HPDE6-E6E7 (cell line): ENCODE data around the gene BCO1.
"Not testable (repeated sequence)": the region's sequence is repeated elsewhere in the genome, so short reads cannot be mapped to it uniquely, and the experiment has no call there.

Experiments
- DNase-seq: peaks from one replicate; pipeline ENCODE4 v3.0.0; 2011; ENCODE audit warnings: missing footprints; ENCODE audit errors: extremely low spot score

Gene BCO1

GRCh38 chr16:81238296-81239011 lies at the start of gene BCO1:
BCO1 (plus strand) TSS chr16:81238689; CDS start chr16:81238909, 220 bp downstream.
- DNase-seq, result peak; percentile 79

- DNase-seq, result no peak
These were observed 49.3 kb upstream of the BCO1 start for GRCh38 chr16:81189100-81189664.

GRCh38 chr16:81190667-81191066 lies 47.8 kb upstream of the BCO1 start:
- no peak for DNase-seq

DNA sequence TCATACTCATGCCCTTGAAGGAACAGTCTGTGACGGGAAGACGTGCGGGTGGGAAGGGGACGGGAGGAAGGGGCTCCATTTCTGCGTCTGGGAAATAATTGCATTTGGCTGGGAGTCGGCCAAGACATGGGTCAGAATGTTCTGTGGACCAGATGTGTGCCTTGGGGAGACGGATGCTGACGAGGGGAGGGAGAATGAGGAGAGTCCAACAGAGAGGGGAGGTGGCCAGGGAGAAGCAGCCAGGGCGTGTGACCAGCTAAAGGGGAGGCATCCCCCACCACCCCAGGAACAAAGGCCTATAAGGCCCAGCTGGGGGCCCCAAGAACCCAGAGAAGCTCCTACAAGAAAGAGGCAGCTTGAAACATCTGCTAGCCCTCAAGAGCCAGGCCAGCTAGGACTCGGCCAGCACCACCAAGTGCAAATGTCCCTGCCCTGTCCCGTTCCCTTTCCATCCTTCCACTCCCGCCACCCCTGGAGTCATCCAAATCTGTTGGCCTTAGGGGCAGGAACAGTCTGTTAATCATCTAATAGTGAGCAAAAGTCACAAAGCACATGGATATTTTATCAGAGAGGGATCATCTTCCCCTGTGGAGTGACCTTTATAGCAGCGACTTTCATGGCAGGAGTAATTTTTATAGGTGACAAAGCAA lies 42.5 kb upstream of the BCO1 start:
- no peak for DNase-seq

GRCh38 chr16:81198635-81199034 lies 39.9 kb upstream of the BCO1 start:
- no peak for DNase-seq

DNA sequence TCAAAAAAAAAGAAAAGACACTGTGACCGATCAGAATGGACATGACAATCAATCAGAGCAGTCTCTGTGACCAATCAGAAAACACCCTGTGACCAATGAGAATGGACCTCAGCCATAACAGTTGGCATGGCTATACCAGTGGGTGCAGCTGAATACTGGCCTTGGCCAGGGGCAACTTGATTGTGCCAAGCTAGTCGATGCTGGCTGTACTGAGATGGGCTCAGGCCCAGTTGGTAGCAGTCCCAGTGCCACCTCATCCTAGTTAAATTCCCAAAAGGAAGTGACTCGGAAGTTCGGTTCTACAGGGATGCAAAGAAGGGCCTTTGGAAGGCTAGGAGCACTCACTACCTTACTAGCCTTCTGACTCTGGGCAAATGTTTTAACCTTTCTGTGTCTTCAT lies 37.2 kb upstream of the BCO1 start:
- DNase-seq, result no peak

GRCh38 chr16:81204798-81205680 lies 33.5 kb upstream of the BCO1 start:
- peak; percentile 45 for DNase-seq

DNA sequence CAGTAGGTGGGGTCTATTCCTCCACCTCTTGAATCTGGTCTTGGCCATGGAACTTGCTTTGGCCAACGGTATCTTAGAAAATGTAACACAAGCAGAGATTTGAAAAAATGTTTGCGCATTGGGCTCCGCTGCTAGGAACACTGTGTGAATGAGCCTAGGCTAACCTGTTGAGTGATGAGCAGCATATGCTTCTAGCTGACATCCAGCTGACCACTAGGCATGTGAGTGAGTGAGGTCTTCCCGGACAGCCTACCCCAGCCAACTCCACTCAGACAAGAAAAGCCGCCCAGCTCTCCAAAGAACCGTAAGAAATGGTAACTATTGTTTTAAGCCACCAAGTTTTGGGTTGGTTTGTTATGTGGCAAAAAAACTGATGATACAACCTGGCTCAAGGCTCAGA lies 31.4 kb upstream of the BCO1 start:
- no peak for DNase-seq

GRCh38 chr16:81210807-81211206 lies 27.7 kb upstream of the BCO1 start:
- DNase-seq, result no peak

DNA sequence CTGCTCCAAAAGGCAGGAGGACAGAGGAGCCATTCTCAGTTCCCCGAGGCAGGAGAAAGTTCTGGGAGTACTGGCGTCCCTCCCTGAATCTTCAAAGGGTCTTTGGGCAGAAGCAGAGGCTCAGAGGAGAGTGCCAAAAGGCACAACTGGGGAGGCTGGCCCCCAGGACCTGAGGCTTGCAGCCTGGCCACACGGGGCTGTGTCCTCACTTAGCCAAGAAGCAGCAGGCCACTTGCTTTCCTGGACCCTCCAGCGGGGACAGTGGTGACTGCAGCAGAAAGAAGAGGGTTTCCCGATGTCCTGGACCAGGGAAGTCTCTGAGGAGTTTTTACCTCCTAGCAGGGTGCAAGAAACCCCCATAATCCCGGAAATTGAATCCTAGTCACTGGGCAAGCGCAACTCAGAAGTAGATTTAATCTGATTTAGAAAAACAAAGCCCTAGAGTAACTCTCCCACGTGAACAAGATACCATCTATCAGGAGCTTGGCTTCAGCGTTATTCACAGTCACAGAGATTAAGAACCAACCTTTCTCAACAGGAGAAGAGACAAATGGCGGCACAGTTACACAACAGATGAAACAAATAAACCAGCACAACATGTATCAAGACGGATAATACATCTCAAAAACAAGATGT lies 25.5 kb upstream of the BCO1 start:
- DNase-seq, result no peak

DNA sequence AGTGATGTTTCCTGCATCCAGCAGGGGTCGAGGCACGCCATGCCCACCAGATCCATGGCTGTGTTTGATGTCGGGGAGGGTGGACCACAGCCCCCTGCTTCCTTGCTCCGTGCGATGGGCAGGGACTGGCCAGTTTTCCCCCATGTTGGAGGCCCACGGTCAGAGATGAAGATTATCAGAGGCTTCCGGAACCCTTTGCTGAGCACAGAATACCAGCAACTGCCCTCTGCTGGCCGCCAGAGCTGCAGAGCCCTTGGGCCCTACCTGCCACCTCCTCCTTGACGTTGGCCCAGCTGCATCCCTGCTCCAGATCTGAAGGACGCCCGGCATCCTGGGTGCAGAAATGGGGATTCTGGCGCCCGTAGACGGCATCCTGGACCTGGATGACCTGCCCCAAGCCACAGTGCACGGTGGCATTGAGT lies 23.7 kb upstream of the BCO1 start:
- peak; percentile 50 for DNase-seq

- no peak for DNase-seq
These were observed 22.4 kb upstream of the BCO1 start for GRCh38 chr16:81216114-81216513.

DNA sequence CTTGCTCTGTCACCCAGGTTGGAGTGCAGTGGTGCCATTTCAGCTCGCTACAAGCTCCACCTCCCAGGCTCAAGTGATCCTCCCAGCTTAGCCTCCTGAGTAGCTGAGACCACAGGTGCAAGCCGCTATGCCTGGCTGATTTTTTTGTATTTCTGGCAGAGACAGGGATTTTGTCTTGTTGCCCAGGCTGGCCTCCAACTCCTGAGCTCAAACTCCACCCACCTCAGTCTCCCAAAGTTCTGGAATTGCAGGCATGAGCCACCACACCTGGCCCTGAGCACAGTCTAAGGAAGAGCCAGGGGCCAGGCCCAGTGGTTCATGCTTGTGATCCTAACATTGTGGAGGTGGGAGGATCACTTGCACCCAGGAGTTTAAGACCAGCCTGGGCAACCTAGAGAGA lies 21.8 kb upstream of the BCO1 start:
- DNase-seq, result no peak

DNA sequence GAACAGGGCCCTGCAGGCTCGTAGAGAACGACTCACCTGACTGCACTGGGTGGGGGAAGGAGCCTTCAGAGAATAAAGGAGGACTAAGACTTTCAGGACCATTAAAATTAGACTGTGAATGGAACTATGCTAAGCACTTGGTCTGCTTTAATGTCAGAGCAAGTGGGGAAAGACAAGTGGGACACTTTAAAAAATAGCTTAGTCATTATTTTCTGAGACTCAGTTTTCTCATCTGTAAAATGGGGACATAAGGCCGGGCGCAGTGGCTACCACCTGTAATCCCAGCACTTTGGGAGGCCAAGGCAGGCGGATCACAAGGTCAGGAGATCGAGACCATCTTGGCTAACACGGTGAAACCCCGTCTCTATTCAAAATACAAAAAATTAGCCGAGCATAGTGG lies 19.3 kb upstream of the BCO1 start:
- no peak for DNase-seq

DNA sequence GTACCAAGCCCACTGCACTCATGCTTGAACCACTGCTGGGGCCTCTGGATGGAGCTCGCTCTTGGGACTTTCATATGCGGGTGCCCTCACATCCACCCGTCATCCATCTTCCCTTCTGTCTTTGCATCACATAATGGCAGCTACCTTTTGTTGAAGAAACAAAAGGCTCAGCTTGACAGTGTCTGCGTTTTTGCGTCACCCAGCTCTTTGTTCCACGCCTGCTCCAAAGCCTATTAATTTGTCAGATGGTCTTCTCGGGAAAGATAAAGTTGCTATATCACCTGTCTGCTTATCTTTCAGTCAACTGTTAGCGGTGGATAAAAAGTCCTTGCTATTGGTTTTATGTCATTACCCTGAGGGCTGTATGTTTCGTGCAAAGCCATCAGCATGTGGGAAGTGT lies 18.1 kb upstream of the BCO1 start:
- DNase-seq, result no peak

GRCh38 chr16:81221731-81222130 lies 16.8 kb upstream of the BCO1 start:
- no peak for DNase-seq

DNA sequence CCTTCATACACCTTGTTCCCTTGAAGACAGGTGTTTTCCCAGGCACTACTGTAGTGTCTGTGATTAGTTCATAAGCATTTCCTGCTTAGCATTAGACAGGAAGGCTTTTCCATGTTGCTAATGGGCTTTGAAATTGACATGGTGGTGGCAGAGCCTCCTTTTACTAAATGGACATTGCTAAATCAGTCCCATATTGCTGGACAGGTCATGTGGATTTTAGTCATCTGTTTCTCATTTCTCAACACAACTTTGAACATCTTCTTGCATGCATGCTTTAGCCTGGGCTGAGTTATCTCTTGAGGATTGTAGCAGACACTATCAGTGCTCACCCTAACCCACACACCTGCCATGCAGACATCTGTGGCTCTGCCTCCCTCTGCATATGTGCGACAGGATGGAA lies 13.7 kb upstream of the BCO1 start:
- DNase-seq, result no peak

GRCh38 chr16:81225697-81226096 lies 12.8 kb upstream of the BCO1 start:
- DNase-seq, result not testable (repeated sequence)

DNA sequence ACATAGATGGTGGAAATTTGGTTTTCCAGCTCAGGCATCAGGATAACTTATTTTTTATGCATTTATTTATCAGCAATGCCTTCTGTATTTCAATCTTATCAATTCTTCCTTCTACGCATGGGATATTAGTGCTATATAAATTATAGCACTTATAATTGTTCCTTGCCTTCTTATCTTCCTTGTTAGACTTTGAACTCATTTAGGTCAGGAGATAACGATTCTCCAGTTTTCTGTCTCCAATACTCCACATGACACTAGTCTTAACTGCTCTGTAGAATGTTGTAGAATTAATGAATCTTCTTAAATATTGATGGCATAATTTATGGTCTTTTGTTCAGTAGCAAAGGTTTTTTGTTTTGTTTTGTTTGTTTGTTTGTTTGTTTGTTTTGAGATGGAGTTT lies 10.7 kb upstream of the BCO1 start:
- DNase-seq, result no peak

- no peak for DNase-seq
These were observed 8.7 kb upstream of the BCO1 start for GRCh38 chr16:81229811-81230210.

DNA sequence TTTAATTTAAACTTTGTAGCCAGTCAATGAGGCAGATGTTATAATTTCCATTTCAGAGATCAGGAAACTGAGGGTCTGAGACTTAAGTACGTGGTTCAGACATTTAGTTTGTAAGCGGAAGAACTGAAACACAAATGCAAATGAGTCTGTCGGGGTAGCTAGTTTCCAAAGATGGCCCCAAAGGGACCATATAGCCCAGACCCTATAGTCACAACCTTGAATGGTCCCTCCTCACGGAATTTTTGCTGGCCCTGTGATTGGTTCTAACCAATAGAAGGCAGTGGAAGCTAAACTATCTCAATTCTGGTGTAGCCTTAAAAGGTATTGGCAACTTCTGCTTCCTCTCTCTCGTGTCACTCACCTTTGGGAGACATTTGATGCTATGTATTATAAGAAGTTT lies 7.5 kb upstream of the BCO1 start:
- no peak for DNase-seq
